KOPT-K1 (cell line): ENCODE data around the gene TPP1.

Experiments
- H3K27ac ChIP-seq: fragments of 200-600 bp; sonication (generic); 2 replicates; pipeline ENCODE4 v1.5.1; 2016; ENCODE audit warnings: antibody characterized with exemption, mild to moderate bottlenecking, low read depth, low read length; ENCODE audit not compliant: poor library complexity, severe bottlenecking
- H3K36me3 ChIP-seq: fragments of 200-600 bp; sonication (generic); 2 replicates; pipeline ENCODE4 v1.5.1; 2017; ENCODE audit warnings: antibody characterized with exemption, mild to moderate bottlenecking, low read length, moderate library complexity; ENCODE audit not compliant: insufficient read depth
- H3K9me3 ChIP-seq: fragments of 200-600 bp; sonication (generic); 2 replicates; pipeline ENCODE4 v1.5.1; 2017; ENCODE audit warnings: antibody characterized with exemption, low read length, mild to moderate bottlenecking; ENCODE audit not compliant: insufficient read depth, poor library complexity, severe bottlenecking

The TPP1 gene

GRCh38 chr11:6619004-6619745 lies at the start of gene TPP1:
TPP1 (minus strand) TSS chr11:6619422; CDS start chr11:6619400, 22 bp downstream.
- Histone ChIP-seq H3K9me3 (no peaks in the 10 kb centered on the region), H3K36me3 (peaks cover 19% of the 10 kb centered on the region; the same call in 1 of the 2 replicates), H3K27ac (peak within 1 kb of the TSS; percentile 57)

GRCh38 chr11:6667733-6668374 lies 48.6 kb upstream of the TPP1 start:
- H3K27ac ChIP-seq, result peak overlapping the region; percentile 8
- H3K36me3 ChIP-seq, result no peaks in the 10 kb centered on the region
- H3K9me3 ChIP-seq, result no peaks in the 10 kb centered on the region

GRCh38 chr11:6666302-6667183 lies 47.3 kb upstream of the TPP1 start:
- Histone ChIP-seq H3K9me3 (no peaks in the 10 kb centered on the region), H3K27ac (no peak overlapping the region), H3K36me3 (no peaks in the 10 kb centered on the region)

- Histone ChIP-seq H3K9me3 (no peaks in the 10 kb centered on the region), H3K36me3 (no peaks in the 10 kb centered on the region), H3K27ac (no peak overlapping the region)
Observed at GRCh38 chr11:6664551-6664950, 45.3 kb upstream of the TPP1 start.

GRCh38 chr11:6663794-6664469 lies 44.7 kb upstream of the TPP1 start:
- no peak overlapping the region for H3K27ac ChIP-seq

GRCh38 chr11:6660712-6661111 lies 41.5 kb upstream of the TPP1 start:
- no peaks in the 10 kb centered on the region for H3K9me3 ChIP-seq
- no peak overlapping the region for H3K27ac ChIP-seq
- H3K36me3 ChIP-seq, result no peaks in the 10 kb centered on the region

More at GRCh38 chr11:6663794-6664469, 44.7 kb upstream of the TPP1 start:
- Histone ChIP-seq H3K36me3 (no peaks in the 10 kb centered on the region), H3K9me3 (no peaks in the 10 kb centered on the region)

GRCh38 chr11:6658647-6659046 lies 39.4 kb upstream of the TPP1 start:
- H3K9me3 ChIP-seq, result no peaks in the 10 kb centered on the region
- H3K36me3 ChIP-seq, result no peaks in the 10 kb centered on the region
- H3K27ac ChIP-seq, result no peak overlapping the region

- no peak overlapping the region for H3K27ac ChIP-seq
- H3K36me3 ChIP-seq, result no peaks in the 10 kb centered on the region
- no peaks in the 10 kb centered on the region for H3K9me3 ChIP-seq
Observed at GRCh38 chr11:6657346-6657745, 38.1 kb upstream of the TPP1 start.

GRCh38 chr11:6656936-6657335 lies 37.7 kb upstream of the TPP1 start:
- Histone ChIP-seq H3K9me3 (no peaks in the 10 kb centered on the region), H3K27ac (no peak overlapping the region), H3K36me3 (no peaks in the 10 kb centered on the region)

GRCh38 chr11:6656584-6656915 lies 37.3 kb upstream of the TPP1 start:
- Histone ChIP-seq H3K27ac (no peak overlapping the region), H3K36me3 (no peaks in the 10 kb centered on the region), H3K9me3 (no peaks in the 10 kb centered on the region)

GRCh38 chr11:6655790-6656583 lies 36.8 kb upstream of the TPP1 start, which contains the start of gene DCHS1:
DCHS1 (minus strand) TSS chr11:6655809; CDS start chr11:6641613, 14,196 bp downstream.
- peak within 1 kb of the TSS; percentile 8 for H3K27ac ChIP-seq
- no peaks in the 10 kb centered on the region for H3K36me3 ChIP-seq
- no peaks in the 10 kb centered on the region for H3K9me3 ChIP-seq

GRCh38 chr11:6655020-6655789 lies 36.0 kb upstream of the TPP1 start:
- Histone ChIP-seq H3K36me3 (no peaks in the 10 kb centered on the region), H3K27ac (no peak overlapping the region), H3K9me3 (no peaks in the 10 kb centered on the region)

- Histone ChIP-seq H3K27ac (no peak overlapping the region), H3K9me3 (no peaks in the 10 kb centered on the region), H3K36me3 (no peaks in the 10 kb centered on the region)
Observed at GRCh38 chr11:6654281-6655019, 35.2 kb upstream of the TPP1 start.
